Stimulated activated CD8-positive, alpha-beta memory T cell treated with anti-CD3 and anti-CD28 coated beads, Interleukin-4, amount 100 ng/mL, for 24 hours (primary cell): Measurements from ENCODE around the gene ZC3H15.
"Not testable (repeated sequence)": the region's sequence is repeated elsewhere in the genome, so short reads cannot be mapped to it uniquely, and the experiment has no call there.

Source experiments
- DNase-seq: peaks from one replicate; pipeline ENCODE4 v3.0.0-alpha.2; 2020; ENCODE audit warnings: low read depth

ZC3H15 gene

GRCh38 chr2:186496401-186496800, 10.3 kb downstream of the ZC3H15 start:
- no peak for DNase-seq

DNA sequence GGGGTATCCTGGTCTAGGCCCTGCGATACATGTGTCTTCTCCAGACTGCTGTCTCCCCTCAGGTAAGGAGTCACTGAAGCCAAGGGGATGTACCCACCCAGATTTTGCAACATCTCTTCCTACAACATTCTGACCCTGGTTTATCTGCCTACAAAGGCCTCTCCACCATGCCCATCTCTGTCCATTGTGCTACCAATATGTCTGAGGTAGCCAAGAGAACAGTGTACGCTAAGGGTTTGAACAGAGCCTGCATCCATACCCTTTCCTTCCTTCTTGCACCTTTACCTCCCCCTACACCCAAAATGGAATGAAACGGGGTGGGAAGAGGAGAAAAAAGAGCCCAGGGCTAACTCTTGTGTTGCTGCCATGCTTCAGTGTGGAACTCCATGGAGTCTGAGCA, 11.9 kb downstream of the ZC3H15 start:
- DNase-seq = no peak

DNA sequence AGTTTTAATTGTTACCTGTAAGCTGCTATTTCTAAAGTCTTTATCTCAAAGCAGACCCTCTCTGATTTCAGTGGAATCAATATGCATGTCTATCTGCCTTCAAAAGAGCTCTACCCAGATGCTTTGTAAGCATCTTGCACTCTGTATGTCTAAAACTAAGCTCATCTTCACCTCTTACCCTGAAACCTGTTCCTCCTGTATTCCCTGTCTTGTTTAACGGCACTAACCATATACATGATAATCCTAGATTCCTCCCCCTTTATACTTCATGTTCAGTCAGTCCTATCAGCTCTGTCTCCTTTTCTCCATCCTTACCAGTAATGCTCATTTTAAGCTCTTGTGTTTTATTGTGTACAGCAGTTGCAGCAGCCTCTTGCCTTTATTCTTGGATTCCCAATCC, 12.8 kb downstream of the ZC3H15 start:
- DNase-seq = no peak

DNA sequence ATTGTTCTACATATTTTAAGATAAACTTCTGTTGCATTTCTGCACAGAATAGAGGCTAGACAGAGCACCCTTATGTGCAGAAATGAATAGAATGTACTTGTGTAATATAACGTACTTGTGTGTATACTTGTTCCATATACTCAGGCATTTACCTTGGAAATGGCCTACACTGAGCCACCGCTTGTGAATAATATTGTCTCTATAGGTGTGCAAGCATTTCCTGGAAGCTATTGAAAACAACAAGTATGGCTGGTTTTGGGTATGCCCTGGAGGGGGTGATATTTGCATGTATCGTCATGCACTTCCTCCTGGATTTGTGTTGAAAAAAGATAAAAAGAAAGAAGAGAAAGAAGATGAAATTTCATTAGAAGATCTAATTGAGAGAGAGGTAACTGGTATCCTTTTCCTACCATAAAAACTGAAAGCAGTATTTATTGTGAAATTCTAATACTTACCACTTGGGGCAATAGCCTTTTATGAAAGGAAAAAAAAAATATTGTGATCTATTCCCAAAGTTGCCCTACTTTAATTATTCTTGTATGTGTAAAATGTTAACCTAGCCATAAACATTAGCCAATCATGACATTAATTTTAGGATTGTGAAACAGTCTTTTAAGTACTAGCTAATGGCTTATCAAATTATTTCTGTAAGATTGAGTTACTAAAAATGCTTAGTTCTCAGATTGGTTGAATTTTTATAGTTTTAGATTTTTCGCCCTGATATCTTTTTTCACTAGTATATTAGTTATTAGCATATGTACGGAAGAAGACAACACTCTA, 18.0 kb downstream of the ZC3H15 start:
- DNase-seq = no peak

- DNase-seq = no peak
These were observed 22.2 kb downstream of the ZC3H15 start for GRCh38 chr2:186508263-186508662.

DNA sequence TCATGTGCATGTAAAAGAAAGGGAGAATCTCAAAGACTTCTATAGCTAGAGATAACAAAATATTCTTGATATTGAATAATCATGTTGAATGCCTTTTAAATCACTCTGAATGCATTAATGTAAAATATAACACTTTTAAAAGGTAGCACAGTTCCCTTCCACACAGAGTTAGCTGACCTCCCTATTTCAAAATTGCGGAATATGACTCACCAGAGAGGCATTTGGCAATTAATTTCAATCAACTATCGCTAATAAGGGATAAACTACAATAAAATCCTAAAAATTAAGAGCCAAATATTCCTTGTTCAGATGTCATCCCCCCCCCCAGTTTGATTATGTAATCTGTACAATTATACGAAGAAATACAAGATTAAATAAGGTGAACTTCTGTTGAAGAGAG, 29.3 kb downstream of the ZC3H15 start:
- DNase-seq = no peak

DNA sequence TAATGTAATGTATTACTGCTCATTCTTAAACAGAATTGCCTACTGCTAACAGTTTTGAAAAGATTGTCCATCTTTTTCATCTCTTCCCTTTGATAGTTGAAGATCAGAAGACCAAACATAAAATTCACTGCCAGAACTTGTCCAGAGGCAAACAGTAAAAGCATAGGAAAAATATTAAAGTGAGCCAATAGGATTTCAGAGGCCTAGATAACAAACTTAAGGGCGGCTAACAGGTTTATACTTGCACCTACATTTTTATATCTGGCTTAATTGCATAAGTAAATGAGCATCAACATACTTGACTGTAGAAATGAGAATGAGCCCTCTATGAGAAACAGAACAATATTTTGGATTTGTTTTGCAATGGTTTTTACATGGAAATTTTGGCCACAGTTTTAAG, 30.3 kb downstream of the ZC3H15 start:
- DNase-seq = no peak

GRCh38 chr2:186517090-186517489, 31.0 kb downstream of the ZC3H15 start:
- DNase-seq = no peak

DNA sequence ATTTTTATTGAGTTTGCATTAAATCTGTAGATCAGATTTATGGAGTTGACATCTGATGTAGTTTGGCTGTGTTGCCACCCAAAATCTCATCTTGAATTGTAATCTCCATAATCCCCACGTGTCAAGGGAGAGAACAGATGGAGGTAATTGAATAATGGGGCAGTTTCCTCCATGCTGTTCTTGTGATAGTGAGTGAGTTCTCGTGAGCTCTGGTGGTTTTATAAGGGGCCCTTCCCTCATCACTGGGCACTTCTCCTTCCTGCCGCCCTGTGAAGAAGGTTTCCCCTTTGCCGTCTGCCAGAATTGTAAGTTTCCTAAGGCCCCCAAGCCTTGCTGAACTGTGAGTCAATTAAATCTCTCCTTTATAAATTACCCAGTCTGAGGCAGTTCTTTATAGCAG, 32.2 kb downstream of the ZC3H15 start:
- no peak for DNase-seq

GRCh38 chr2:186518945-186519344, 32.9 kb downstream of the ZC3H15 start:
- DNase-seq = no peak

- DNase-seq = not testable (repeated sequence)
These were observed 35.6 kb downstream of the ZC3H15 start for GRCh38 chr2:186521570-186522153.

DNA sequence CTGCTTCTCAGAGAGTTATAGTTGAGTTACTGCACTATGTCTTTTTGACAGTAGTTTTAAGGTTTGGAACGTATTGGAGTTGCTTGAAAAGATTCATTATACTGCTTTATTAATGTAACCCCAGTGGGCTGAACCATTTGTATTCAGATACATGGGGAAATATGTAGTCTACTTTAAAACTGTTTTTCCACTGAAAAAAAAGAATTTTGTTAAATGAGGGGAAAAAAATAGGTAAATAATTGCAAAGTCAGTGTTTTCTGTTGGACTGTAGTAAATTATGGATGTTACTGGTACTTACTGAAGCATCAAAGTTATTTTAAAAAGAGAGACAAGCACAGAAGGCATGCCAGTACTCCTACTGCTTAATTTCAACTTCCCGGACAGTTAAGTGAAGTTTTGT, 36.4 kb downstream of the ZC3H15 start:
- DNase-seq = no peak

DNA sequence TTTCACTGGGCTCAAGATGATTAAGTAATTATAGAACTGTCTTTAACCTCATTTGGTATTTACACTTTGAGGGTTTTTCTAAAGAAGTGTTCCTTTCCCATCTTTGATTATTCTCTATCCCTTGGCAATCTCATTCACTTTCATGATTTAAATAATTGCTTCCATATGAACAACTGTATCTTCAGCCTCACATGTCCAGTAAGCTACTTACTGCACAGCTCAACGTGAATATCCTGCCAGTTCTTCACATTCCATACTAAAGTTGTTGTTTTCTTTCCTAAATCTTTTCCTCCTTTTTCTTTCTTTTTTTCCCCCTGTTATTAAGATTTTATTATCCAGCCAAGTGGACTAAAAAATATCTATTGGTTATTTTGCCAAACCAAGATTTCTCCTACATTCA, 37.7 kb downstream of the ZC3H15 start:
- DNase-seq = no peak

- DNase-seq = no peak
These were observed 40.2 kb downstream of the ZC3H15 start for GRCh38 chr2:186526281-186526680.

DNA sequence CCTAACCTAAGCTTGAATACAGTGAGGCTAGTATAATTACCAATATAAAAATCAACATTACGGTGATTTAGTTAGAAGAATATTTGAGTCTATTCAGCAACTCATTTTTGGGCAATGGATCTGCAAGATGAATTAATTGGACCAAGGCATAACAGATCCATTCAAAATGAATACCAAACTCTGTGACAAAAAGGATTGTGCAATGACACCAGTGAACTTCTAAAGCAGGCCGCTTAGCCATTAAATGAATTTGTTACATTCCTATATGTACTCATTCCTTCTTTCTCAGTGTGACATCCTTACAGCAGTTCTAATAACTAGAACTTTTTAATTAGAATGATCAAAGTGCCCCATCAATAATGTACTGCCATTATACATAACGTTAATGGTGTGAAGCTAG, 44.3 kb downstream of the ZC3H15 start:
- DNase-seq = no peak

DNA sequence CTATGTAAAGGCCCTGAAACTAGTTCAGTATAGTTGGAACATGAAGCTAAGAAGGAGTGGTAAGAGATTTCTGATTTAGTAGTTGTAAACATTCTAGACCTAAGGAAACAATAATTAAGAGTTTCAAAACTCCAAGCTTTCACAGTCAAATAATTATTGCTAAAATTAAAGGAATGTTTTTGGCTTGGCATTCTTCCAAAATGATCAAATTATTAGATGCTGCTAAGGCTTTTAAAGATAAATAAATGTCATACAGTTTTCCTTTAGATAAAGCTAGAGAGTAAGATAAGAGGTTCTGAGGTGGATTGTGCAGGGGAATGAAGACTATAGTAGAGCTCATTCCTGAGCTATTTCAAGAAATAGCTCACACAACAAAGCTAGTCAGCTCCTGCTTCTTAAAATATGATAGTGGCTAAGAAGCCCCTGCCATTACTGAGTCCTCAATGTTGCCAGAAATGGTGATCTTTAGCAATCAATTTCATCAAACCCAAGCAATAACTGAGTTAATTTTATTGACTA, 45.3 kb downstream of the ZC3H15 start:
- DNase-seq = no peak

GRCh38 chr2:186532891-186533290, 46.8 kb downstream of the ZC3H15 start:
- no peak for DNase-seq

DNA sequence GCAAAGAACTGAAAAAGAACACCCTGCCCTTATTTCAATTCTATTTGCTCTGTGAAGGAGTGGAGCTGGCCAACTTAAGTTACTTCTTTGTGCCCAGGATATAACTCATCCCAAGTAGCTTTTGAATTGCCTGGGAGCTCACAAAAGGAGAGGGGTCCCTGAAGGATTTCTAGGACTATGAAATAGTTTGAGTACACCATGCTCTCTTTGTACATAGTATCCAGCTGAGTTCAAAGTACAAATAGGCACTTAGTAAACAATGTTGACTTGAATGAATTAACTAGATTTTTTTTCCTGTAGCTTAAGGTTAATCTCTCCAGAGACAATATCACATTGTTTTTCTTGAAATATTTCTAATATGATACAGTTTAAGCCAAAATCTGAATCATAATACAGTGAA, 47.7 kb downstream of the ZC3H15 start:
- no peak for DNase-seq

- no peak for DNase-seq
These were observed 48.3 kb downstream of the ZC3H15 start for GRCh38 chr2:186534406-186534805.

DNA sequence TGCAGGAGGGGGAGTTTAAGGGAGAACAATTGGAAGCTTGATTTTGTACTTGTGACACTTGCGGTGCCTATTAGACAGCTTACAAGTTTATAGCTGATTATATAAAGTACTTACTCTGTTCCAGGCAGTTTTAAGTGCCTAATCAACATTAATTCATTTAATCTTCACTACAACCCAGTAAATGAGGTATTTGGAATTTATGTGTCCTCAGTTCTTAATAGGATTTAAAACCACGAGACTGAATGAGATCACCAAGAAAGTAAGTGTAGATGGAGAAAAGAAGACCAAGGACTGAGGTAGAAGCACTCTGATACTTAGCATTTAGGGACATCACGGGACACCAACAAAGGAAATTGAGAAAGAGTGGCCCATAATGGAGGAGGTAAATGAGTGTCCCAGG, 49.8 kb downstream of the ZC3H15 start:
- DNase-seq = no peak

- no peak for DNase-seq
These were observed 51.0 kb downstream of the ZC3H15 start for GRCh38 chr2:186537019-186537418.

GRCh38 chr2:186540941-186541340, 54.9 kb downstream of the ZC3H15 start:
- no peak for DNase-seq

DNA sequence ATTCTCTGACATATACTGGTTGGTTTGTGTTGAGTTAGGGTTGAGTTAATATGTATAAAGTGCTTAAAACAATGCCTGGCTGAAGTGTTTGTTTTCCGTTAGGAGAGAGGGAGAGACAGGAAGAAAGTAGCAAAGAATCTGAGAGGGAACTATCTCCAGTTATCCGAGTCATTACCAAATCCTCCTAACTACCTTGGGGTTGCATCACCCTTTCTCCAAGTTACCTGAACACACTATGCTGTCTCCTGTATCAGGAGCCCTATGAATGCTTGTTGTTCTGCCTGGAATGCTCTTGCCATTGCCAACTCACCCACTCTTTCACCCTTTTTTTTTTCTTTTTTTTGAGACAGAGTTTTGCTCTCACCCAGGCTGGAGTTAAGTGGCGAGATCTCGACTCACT, 55.9 kb downstream of the ZC3H15 start:
- DNase-seq = no peak
